NCI-H748 treated with DMSO at 0.1 percent for 48 hours (cell line): ENCODE measurements around the gene MYBBP1A.
"Not testable (repeated sequence)": the region's sequence is repeated elsewhere in the genome, so short reads cannot be mapped to it uniquely, and the experiment has no call there.

Source experiments
- DNase-seq: peaks from one replicate; lab custom pipeline; 2025; lab: John Stamatoyannopoulos, UW

Gene MYBBP1A, protein sequence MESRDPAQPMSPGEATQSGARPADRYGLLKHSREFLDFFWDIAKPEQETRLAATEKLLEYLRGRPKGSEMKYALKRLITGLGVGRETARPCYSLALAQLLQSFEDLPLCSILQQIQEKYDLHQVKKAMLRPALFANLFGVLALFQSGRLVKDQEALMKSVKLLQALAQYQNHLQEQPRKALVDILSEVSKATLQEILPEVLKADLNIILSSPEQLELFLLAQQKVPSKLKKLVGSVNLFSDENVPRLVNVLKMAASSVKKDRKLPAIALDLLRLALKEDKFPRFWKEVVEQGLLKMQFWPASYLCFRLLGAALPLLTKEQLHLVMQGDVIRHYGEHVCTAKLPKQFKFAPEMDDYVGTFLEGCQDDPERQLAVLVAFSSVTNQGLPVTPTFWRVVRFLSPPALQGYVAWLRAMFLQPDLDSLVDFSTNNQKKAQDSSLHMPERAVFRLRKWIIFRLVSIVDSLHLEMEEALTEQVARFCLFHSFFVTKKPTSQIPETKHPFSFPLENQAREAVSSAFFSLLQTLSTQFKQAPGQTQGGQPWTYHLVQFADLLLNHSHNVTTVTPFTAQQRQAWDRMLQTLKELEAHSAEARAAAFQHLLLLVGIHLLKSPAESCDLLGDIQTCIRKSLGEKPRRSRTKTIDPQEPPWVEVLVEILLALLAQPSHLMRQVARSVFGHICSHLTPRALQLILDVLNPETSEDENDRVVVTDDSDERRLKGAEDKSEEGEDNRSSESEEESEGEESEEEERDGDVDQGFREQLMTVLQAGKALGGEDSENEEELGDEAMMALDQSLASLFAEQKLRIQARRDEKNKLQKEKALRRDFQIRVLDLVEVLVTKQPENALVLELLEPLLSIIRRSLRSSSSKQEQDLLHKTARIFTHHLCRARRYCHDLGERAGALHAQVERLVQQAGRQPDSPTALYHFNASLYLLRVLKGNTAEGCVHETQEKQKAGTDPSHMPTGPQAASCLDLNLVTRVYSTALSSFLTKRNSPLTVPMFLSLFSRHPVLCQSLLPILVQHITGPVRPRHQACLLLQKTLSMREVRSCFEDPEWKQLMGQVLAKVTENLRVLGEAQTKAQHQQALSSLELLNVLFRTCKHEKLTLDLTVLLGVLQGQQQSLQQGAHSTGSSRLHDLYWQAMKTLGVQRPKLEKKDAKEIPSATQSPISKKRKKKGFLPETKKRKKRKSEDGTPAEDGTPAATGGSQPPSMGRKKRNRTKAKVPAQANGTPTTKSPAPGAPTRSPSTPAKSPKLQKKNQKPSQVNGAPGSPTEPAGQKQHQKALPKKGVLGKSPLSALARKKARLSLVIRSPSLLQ (N-terminal part only)

DNA sequence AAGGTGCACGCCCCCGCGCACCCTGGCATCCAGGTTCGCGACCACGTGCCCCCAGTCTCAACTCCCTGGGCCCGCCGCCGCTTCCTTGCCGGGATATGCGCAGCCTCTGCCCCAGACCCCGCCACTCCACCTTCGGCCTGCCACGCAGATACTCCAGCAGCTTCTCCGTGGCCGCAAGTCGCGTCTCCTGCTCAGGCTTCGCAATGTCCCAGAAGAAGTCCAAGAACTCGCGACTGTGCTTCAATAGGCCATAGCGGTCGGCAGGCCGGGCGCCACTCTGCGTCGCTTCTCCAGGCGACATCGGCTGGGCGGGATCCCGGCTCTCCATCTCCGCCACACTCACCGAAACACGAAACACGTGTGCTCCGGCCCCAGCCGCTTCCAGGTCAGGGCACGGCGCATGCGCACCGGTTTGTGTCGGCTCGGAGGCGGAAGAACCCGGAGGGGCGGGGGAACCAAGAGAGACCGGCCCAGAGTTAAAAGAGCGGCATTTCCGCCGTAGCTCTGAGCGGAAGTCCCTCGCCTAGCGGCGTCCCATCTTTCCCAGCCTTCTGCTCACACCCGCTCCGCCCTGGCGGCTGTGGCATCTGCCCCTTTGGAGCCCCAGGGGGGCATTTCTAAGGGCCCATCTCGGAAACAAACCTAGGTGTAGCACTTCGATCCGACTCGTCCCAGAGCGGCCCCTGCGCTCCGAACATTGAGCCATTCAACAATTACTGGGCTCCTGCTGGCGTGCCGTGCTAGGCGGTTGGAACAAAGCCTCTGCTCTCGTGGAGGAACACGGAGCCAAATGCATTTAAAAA is at the start of gene MYBBP1A:
Gene MYBBP1A (minus strand): TSS at position 388 of the 803 bp plus-strand sequence. CDS start 60 bp downstream, at position 328.
- DNase-seq = peak; percentile 94

DNA sequence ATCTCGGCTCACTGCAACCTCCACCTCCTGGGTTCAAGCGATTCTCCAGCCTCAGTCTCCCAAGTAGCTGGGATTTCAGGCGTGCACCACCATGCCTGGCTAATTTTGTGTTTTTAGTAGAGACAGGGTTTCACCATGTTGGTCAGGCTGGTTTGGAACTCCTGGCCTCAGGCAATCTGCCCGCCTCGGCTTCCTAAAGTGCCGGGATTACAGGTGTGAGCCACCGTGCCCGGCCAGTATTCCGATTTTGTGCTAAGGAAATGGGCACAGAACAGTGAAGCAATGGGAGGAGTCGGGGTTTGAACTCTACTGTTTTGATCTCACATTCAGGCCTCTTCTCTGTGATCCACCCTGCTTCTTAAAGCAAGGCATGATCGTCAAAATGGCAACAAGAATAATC is 49.6 kb upstream of the MYBBP1A start:
- not testable (repeated sequence) for DNase-seq

- no peak for DNase-seq
These were observed 49.0 kb upstream of the MYBBP1A start for GRCh38 chr17:4604111-4604644.

GRCh38 chr17:4602041-4602440 is 46.9 kb upstream of the MYBBP1A start:
- DNase-seq = no peak

DNA sequence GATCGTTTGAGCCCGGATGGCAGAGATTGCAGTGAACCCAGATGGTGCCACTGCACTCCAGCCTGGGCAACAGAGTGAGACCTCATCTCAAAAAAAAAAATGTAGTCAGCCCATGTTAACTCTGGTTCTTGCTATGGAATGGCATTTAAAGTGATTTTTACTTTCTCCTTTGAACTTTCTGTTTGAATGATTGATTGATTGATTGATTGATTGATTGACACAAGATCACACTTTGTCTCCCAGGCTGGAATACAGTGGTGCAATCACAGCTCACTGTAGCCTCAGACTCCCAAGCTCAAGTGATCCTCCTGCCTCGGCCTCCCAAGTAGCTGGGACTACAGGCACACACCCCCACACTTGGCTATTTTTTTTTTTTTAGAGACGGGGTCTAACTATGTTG is 46.1 kb upstream of the MYBBP1A start:
- DNase-seq = no peak

GRCh38 chr17:4600563-4600962 is 45.4 kb upstream of the MYBBP1A start:
- DNase-seq = no peak

DNA sequence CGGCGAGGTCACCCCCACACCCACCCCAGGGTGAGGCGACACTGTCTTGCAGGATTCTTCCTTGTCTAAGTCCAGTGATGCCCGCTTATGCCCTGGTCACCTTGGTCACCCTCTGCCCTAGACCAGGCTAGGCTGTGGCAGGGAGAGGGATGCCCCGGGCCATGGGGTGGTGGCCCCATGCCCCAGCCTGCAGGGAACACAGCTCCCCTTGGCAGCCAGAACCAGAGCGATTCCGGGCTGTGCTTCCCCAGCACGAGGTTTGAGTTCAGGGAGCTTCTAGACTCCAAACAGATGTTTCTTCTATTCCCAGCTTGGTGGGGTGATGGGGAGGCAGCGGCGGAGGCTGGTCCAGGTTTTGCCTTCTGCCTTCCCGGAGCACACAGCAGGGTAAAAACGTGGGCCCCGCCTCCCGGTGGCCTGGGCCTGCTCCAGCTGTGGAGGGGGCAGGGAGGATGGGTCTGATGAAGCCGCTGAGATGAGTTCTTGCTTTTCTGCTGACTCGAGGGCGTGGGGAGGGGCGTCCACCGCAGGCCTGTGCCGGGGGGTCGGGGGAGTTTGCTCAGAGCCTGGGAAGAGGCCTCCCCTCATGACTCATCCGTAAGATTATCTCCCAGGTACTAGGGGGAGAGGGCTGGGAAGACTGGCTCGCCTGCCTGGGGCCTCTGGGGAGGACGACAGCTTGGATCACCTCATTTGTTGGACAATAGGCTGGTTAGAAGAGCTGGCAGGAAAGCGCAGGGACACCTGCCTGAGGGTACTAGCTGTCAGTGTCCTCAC is 44.5 kb upstream of the MYBBP1A start:
- DNase-seq = no peak

- no peak for DNase-seq
These were observed 43.8 kb upstream of the MYBBP1A start for GRCh38 chr17:4598776-4599504.

GRCh38 chr17:4597975-4598374 is 42.8 kb upstream of the MYBBP1A start:
- no peak for DNase-seq

- no peak for DNase-seq
These were observed 41.6 kb upstream of the MYBBP1A start for GRCh38 chr17:4596636-4597380.

DNA sequence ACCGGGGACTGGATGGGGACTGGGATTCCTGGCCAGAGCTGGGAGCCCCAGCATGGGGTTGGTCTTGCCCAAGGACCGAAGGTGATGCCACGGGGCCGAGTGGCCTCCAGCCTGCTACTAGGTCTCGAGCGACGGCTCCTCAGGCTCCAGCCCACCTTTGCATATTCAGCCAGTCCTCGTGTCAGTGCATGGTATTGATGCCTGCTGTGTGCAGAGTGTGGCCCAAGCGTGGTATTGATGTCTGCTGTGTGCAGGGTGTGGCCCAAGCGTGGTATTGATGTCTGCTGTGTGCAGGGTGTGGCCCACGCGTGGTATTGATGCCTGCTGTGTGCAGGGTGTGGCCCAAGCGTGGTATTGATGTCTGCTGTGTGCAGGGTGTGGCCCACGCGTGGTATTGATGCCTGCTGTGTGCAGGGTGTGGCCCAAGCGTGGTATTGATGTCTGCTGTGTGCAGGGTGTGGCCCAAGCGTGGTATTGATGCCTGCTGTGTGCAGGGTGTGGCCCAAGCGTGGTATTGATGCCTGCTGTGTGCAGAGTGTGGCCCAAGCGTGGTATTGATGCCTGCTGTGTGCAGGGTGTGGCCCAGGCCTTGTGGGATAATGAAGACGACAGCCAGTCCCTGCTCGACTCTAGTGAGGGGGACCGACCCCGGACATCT is 40.6 kb upstream of the MYBBP1A start:
- DNase-seq = not testable (repeated sequence)

DNA sequence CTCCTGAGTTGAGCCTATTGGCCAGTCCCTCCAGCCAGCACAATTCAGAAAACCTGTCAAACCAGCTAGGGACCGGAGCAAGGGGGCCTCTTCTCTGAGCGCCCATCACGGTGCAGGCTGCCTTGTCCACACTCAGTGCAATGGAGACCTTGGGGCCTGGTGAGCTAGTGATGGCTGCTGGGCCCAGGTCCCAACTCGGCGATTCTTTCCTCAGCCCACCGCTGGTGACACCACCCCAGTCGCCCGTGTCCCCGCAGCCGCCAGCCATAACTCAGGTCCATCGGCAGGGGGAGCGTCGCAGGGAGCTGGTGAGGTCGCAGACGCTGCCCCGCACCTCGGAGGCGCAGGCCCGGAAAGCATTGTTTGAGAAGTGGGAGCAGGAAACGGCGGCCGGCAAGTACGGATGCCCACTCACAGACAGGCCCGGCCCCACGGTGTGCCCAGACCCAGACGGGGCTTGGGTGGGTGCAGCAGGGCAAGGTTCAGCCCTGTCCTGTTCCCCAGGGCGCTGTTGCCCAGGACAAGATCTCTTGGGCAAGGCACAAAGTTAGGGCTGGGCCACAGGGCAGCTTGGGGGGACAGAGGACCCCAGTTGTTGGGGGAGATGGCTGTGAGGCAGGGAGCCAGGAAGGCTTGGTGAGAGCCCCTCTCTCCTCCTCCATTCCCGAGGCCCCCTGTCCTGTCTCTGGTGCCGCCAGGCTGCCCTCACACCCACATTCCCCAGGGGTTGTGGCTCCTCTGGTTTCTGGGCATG is 39.9 kb upstream of the MYBBP1A start:
- no peak for DNase-seq

DNA sequence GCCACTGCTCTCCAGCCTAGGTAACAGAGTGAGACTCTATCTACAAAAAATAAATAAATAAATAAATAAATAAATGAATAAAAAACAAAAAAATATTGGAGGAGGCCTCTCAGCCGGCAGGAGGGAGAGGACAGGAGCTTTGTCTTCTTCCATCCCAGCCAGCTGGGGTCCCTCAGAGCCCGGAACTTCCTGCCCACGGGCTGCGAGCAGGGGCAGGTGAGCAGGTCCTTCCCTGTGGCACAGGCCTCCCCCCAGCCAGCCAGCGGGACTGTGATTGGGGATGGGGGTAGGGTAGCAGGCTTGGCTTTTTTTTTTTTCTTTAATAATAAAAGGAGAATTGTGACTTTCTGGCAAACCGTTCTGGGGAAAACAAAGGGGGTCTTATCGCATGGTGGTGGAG is 39.2 kb upstream of the MYBBP1A start:
- no peak for DNase-seq

DNA sequence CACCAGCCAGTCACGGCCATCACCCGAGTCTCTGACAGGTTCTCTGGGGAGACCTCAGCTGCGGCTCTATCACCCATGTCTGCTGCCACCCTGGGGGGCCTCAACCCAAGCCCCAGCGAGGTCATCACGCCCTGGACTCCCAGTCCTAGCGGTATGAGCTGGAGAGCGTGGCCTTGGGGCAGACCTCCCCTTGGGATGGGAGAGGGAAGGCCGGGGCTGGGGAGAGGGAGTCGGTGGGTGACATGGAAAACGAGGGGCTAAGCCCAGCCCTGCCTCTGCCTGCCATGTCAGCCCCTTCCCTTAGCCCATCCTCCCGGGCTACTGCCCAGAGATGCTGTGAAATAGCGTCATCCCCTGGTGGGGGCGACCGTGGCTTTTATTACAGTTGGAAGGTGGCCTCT is 37.8 kb upstream of the MYBBP1A start:
- no peak for DNase-seq

DNA sequence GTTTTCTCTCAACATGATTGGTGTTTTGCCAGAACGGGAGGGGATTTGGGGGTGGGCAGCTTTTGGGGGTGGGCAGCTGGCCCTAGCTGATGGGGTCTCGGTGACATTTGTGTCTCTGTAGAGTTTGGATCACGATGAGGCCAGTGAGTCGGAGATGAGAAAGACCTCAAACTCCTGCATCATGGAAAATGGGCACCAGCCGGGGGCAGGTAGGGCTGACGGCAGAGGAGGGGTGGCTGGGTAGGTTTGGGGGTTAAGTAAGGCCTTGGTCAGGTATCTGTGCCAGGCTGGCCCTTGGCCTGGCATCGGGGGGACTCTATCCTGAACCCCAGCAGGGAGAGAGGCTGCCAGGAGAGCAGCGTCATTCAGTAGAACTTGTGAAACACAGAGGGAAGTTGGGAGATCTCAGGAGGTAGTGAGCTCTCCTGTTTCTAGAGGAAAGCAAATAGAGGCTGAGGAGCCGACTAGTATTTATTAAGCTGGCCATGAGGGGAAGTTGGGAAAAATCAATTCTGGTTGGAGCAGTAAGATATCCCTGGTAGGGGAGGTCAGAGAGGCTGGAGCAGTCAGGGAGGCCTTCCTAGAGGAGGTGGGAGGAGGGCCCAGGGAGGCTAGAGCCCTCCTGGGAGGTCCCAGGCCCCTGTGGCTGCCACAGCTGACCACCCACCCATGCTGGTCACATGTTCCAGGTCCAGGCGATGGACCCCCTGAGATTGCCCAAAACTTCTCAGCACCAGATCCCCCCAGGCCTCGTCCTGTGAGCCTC is 37.2 kb upstream of the MYBBP1A start:
- DNase-seq = no peak

- DNase-seq = no peak
These were observed 36.3 kb upstream of the MYBBP1A start for GRCh38 chr17:4591529-4591928.

DNA sequence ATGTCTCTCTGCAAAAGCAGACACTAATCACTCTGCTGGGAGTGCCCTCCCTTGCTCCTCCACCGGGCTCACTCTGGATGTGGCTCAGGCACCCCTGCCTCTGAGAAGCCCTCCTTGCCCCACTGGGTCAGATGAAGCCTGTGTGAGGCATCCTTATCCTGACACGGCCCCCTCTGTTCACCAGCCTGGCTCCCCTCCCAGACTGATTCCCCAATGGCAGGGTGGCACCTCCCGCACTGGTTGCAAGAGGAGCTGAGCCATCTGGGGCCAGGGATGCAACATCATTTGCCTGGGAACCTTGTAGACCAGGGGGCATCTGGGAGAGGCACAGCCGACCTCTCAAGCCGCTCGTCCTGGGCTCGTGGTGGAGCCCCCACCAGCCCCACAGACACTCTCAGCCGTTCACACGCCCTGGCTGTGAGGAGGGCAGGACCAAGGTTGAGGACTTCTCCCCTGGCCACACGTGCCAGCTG is 35.8 kb upstream of the MYBBP1A start:
- no peak for DNase-seq
